Gastrocnemius medialis (tissue), 4 donors: Measurements from ENCODE around the gene MGMT.

Experiments used
- POLR2A ChIP-seq, 2 donors: fragments of 450-650 bp; IDR thresholded peaks; one replicate each; pipeline ENCODE4 v1.6.1; 2017; ENCODE audit warnings: antibody characterized with exemption in 2 of 2, mild to moderate bottlenecking in 2 of 2, moderate library complexity in 2 of 2
- TF ChIP-seq, protein P1 (sequence below), 5 experiments: fragments of 450-650 bp in 3 of 5; fragments of 200-600 bp in 2 of 5; sonication (generic) in 2 of 5; IDR thresholded peaks in 4 of 5; conservative IDR thresholded peaks in 1 of 5; 1 replicate in 4 of 5; 2 replicates in 1 of 5; pipeline ENCODE4 v1.5.1; 2016 to 2019; ENCODE audit warnings: antibody characterized with exemption in 5 of 5, mild to moderate bottlenecking in 3 of 5, moderate library complexity in 3 of 5

DNA sequence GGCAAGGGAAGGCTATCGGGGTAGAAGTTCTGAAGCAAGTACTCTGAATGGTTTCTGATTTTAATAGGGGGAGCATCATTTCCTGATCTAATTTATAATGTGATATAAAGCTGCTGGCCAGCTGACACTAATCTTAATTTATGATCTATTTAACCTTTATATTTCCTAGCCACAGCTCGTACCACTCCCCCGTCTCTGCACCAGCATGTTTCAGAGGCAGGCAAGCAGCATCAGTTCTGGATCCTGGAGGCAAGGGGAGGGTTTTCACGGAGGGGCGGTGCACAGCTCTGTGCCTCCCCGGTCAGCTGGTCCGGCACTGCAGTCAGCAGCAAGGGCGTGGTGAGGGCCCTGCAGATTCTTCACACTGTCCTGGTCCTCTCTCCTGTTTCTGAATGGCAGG lies 30.0 kb downstream of the MGMT start:
- no peak for TF ChIP-seq POLR2A (IDR thresholded peaks at IDR 0.05)
- TF ChIP-seq, protein P1, sequence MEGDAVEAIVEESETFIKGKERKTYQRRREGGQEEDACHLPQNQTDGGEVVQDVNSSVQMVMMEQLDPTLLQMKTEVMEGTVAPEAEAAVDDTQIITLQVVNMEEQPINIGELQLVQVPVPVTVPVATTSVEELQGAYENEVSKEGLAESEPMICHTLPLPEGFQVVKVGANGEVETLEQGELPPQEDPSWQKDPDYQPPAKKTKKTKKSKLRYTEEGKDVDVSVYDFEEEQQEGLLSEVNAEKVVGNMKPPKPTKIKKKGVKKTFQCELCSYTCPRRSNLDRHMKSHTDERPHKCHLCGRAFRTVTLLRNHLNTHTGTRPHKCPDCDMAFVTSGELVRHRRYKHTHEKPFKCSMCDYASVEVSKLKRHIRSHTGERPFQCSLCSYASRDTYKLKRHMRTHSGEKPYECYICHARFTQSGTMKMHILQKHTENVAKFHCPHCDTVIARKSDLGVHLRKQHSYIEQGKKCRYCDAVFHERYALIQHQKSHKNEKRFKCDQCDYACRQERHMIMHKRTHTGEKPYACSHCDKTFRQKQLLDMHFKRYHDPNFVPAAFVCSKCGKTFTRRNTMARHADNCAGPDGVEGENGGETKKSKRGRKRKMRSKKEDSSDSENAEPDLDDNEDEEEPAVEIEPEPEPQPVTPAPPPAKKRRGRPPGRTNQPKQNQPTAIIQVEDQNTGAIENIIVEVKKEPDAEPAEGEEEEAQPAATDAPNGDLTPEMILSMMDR (IDR thresholded peaks at IDR 0.05 in 4 of 5, conservative IDR thresholded peaks at IDR 0.05 in 1 of 5) = no peak
